K562 (cell line): Measurements from ENCODE around the gene HEPHL1.

Source experiments
- DDX20 ChIP-seq: fragments of 450-650 bp; IDR thresholded peaks from 2 replicates; pipeline ENCODE4 v1.6.1; 2016; ENCODE audit warnings: missing genetic modification characterization, low read depth, mild to moderate bottlenecking, missing compliant biosample characterization, moderate library complexity
- POU5F1 ChIP-seq: fragments of 150-350 bp; IDR thresholded peaks from 2 replicates; pipeline ENCODE4 v1.6.1; 2014; ENCODE audit warnings: borderline replicate concordance, low read length, low read depth, mild to moderate bottlenecking; ENCODE audit not compliant: partially characterized antibody
- ZNF121 ChIP-seq: sonication (generic); formaldehyde crosslinking; conservative IDR thresholded peaks from 2 replicates; pipeline ENCODE4 v1.8.0; 2022; ENCODE audit warnings: missing genetic modification reagents
- TF ChIP-seq, protein P1 (sequence below): fragments of 250-450 bp; sonication (Bioruptor Pico); IDR thresholded peaks from 2 replicates; pipeline ENCODE4 v1.8.0; 2022; ENCODE audit warnings: inconsistent platforms, mild to moderate bottlenecking, moderate library complexity, borderline replicate concordance
- TF ChIP-seq, protein P2 (sequence below): conservative IDR thresholded peaks from 2 replicates; pipeline ENCODE4 v1.6.1; 2011; ENCODE audit warnings: low read depth, mild to moderate bottlenecking, low read length; ENCODE audit not compliant: control insufficient read depth
- TF ChIP-seq, protein P3 (sequence below): fragments of 200-800 bp; sonication (Bioruptor generic); IDR thresholded peaks from 2 replicates; pipeline ENCODE4 v1.6.1; 2016; ENCODE audit warnings: missing genetic modification characterization, missing compliant biosample characterization
- TF ChIP-seq, protein P4 (sequence below): IDR thresholded peaks from 3 replicates; pipeline ENCODE4 v1.6.1; 2011; ENCODE audit warnings: borderline replicate concordance, mild to moderate bottlenecking; ENCODE audit not compliant: insufficient read length, insufficient read depth
- TF ChIP-seq, protein P5 (sequence below), 2 experiments: fragments of 450-650 bp in 1 of 2; sonication (generic) in 1 of 2; formaldehyde crosslinking in 1 of 2; IDR thresholded peaks in 1 of 2; conservative IDR thresholded peaks in 1 of 2; 2 replicates each; pipeline versions ENCODE4 v1.6.1 to v1.8.1; 2016 to 2023; ENCODE audit warnings: mild to moderate bottlenecking in 2 of 2, moderate library complexity in 2 of 2, inconsistent platforms in 1 of 2, missing genetic modification reagents in 1 of 2

DNA sequence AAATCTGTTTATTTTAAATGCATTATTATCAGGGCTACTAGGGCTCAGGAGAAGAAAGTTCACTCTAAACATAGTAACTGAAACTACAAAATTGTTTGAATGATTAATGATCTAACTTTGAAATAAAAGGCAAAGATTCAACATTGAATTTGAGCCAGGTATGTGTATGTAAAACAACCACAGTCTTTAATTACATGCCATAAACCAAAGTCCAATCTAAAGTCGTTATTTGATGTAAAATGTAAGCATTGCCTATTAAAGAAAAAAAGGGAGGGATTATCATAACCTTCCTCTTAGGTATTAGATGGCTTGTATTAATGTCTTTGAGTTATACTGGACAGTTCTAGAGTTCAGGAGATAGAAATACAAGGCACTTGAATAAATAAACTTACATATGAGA is 82.3 kb downstream of the HEPHL1 start:
- TF ChIP-seq, protein P1, sequence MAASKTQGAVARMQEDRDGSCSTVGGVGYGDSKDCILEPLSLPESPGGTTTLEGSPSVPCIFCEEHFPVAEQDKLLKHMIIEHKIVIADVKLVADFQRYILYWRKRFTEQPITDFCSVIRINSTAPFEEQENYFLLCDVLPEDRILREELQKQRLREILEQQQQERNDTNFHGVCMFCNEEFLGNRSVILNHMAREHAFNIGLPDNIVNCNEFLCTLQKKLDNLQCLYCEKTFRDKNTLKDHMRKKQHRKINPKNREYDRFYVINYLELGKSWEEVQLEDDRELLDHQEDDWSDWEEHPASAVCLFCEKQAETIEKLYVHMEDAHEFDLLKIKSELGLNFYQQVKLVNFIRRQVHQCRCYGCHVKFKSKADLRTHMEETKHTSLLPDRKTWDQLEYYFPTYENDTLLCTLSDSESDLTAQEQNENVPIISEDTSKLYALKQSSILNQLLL = no peak
- TF ChIP-seq DDX20 (tag) (no peak), ZNF121 (CRISPR knock-in tag) (no peak), POU5F1 (no peak)
- TF ChIP-seq, protein P2, sequence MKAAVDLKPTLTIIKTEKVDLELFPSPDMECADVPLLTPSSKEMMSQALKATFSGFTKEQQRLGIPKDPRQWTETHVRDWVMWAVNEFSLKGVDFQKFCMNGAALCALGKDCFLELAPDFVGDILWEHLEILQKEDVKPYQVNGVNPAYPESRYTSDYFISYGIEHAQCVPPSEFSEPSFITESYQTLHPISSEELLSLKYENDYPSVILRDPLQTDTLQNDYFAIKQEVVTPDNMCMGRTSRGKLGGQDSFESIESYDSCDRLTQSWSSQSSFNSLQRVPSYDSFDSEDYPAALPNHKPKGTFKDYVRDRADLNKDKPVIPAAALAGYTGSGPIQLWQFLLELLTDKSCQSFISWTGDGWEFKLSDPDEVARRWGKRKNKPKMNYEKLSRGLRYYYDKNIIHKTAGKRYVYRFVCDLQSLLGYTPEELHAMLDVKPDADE = no peak
- TF ChIP-seq, protein P3, sequence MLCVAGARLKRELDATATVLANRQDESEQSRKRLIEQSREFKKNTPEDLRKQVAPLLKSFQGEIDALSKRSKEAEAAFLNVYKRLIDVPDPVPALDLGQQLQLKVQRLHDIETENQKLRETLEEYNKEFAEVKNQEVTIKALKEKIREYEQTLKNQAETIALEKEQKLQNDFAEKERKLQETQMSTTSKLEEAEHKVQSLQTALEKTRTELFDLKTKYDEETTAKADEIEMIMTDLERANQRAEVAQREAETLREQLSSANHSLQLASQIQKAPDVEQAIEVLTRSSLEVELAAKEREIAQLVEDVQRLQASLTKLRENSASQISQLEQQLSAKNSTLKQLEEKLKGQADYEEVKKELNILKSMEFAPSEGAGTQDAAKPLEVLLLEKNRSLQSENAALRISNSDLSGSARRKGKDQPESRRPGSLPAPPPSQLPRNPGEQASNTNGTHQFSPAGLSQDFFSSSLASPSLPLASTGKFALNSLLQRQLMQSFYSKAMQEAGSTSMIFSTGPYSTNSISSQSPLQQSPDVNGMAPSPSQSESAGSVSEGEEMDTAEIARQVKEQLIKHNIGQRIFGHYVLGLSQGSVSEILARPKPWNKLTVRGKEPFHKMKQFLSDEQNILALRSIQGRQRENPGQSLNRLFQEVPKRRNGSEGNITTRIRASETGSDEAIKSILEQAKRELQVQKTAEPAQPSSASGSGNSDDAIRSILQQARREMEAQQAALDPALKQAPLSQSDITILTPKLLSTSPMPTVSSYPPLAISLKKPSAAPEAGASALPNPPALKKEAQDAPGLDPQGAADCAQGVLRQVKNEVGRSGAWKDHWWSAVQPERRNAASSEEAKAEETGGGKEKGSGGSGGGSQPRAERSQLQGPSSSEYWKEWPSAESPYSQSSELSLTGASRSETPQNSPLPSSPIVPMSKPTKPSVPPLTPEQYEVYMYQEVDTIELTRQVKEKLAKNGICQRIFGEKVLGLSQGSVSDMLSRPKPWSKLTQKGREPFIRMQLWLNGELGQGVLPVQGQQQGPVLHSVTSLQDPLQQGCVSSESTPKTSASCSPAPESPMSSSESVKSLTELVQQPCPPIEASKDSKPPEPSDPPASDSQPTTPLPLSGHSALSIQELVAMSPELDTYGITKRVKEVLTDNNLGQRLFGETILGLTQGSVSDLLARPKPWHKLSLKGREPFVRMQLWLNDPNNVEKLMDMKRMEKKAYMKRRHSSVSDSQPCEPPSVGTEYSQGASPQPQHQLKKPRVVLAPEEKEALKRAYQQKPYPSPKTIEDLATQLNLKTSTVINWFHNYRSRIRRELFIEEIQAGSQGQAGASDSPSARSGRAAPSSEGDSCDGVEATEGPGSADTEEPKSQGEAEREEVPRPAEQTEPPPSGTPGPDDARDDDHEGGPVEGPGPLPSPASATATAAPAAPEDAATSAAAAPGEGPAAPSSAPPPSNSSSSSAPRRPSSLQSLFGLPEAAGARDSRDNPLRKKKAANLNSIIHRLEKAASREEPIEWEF (CRISPR knock-in tag) = no peak
- TF ChIP-seq, protein P4, sequence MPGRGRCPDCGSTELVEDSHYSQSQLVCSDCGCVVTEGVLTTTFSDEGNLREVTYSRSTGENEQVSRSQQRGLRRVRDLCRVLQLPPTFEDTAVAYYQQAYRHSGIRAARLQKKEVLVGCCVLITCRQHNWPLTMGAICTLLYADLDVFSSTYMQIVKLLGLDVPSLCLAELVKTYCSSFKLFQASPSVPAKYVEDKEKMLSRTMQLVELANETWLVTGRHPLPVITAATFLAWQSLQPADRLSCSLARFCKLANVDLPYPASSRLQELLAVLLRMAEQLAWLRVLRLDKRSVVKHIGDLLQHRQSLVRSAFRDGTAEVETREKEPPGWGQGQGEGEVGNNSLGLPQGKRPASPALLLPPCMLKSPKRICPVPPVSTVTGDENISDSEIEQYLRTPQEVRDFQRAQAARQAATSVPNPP = no peak
- TF ChIP-seq, protein P5, sequence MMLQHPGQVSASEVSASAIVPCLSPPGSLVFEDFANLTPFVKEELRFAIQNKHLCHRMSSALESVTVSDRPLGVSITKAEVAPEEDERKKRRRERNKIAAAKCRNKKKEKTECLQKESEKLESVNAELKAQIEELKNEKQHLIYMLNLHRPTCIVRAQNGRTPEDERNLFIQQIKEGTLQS (IDR thresholded peaks at IDR 0.05) = no peak
- TF ChIP-seq, protein P5 (CRISPR knock-in tag; conservative IDR thresholded peaks at IDR 0.05) = no peak
